Aorta (tissue), 5 donors: Measurements from ENCODE around the gene PAN3. TPM values are rescaled to one million over a fixed set of nuclear protein-coding genes. Genes with fewer than 3 reads are reported as not detected.

Source experiments
- ATAC-seq: fragments of 200-7000 bp; cut with Tn5 transposase; one replicate; pipeline ENCODE4 v1.9.1; 2022; ENCODE audit warnings: moderate library complexity; ENCODE audit not compliant: low FRiP score
- DNase-seq, 2 donors: peaks; one replicate each; pipeline ENCODE4 v3.0.0-alpha.2; 2020
- H3K27ac ChIP-seq, 2 donors: one replicate each; pipeline ENCODE4 v1.5.1; 2013; ENCODE audit warnings: low read length in 2 of 2, mild to moderate bottlenecking in 2 of 2, moderate library complexity in 2 of 2, control low read depth in 1 of 2, inconsistent platforms in 1 of 2, low read depth in 1 of 2
- H3K27me3 ChIP-seq, 2 donors: one replicate each; pipeline ENCODE4 v1.6.1; 2013; ENCODE audit warnings: control low read depth in 1 of 2, low read length in 1 of 2, mild to moderate bottlenecking in 1 of 2, moderate library complexity in 1 of 2; ENCODE audit not compliant: insufficient read depth in 2 of 2, control insufficient read depth in 1 of 2
- H3K36me3 ChIP-seq, 2 donors: one replicate each; pipeline ENCODE4 v1.6.1; 2013; ENCODE audit warnings: control low read depth in 1 of 2, low read length in 1 of 2, mild to moderate bottlenecking in 1 of 2; ENCODE audit not compliant: insufficient read depth in 2 of 2, control insufficient read depth in 1 of 2
- H3K4me1 ChIP-seq, 2 donors: one replicate each; pipeline ENCODE4 v1.6.1; 2013; ENCODE audit warnings: low read length in 2 of 2, control low read depth in 1 of 2, mild to moderate bottlenecking in 1 of 2, moderate library complexity in 1 of 2; ENCODE audit not compliant: insufficient read depth in 2 of 2, control insufficient read depth in 1 of 2
- H3K4me3 ChIP-seq, 2 donors: one replicate each; pipeline ENCODE4 v1.5.1; 2013; ENCODE audit warnings: low read length in 2 of 2, control low read depth in 1 of 2, mild to moderate bottlenecking in 1 of 2
- H3K9me3 ChIP-seq: one replicate; pipeline ENCODE4 v1.6.1; 2013; ENCODE audit warnings: mild to moderate bottlenecking, low read length; ENCODE audit not compliant: control insufficient read depth
- WGBS, 2 donors: extraction: QIAGEN DNeasy Blood & Tissue Kit; methylation state at CpG; one replicate each; pipeline ENCODE4 v1.1.7; 2013; 5-methylcytosine and 5-hydroxymethylcytosine counted together
- intact Hi-C, 2 donors: fragments of 100-400 bp; cut with DNase I; formaldehyde crosslinking; loops; one replicate each; pipeline versions ENCODE4 v1.14.2 to v1.15.0; 2022
- polyA plus RNA-seq, 2 donors: library from polyadenylated mRNA; stranded (reverse); fragments of 200-250 nt; gene quantifications; one replicate each; pipeline ENCODE4 v1.2.3, GENCODE V29; 2013
- total RNA-seq, 2 donors: library from RNA; stranded (reverse); fragmentation: NEBNext Ultra II Directional; extraction: Animal tissue kit (Norgen Biotek cat#: 25700); gene quantifications; one replicate each; pipeline ENCODE4 v1.2.1, GENCODE V29; 2021
- donor health status: healthy with polysubstance abuse.
- donor health status: Bipolar disorder and iron deficiency.
- donor health status: DM: no; HTN: no; CAD: no.
- donor health status: DM: no; HTN: no; CAD: no.
- donor health status: DM: yes; HTN: yes; CAD: no.

PAN3 gene
- total and polyA plus RNA-seq, 4 donors, result 4.0 to 49.2 (median 26.5) TPM

- no peaks in the 10 kb centered on the region for H3K4me1 ChIP-seq
- WGBS, 2 donors, result 93 to 96% methylated on average over 4 of the region's 4 CpGs
- no peak for ATAC-seq
- H3K9me3 ChIP-seq, result no peaks in the 10 kb centered on the region
- no peak for DNase-seq
- no peaks in the 10 kb centered on the region for H3K27me3 ChIP-seq
- intact Hi-C loops, result no loop called here
- H3K27ac ChIP-seq, result no peak overlapping the region
- H3K4me3 ChIP-seq, result no peak overlapping the region
- no peaks in the 10 kb centered on the region for H3K36me3 ChIP-seq
Observed at GRCh38 chr13:28220166-28220565, 81.8 kb downstream of the PAN3 start.

GRCh38 chr13:28229522-28230411 is 91.4 kb downstream of the PAN3 start:
- Histone ChIP-seq H3K4me3 (no peak overlapping the region), H3K27me3 (no peaks in the 10 kb centered on the region), H3K36me3 (no peaks in the 10 kb centered on the region), H3K9me3 (no peaks in the 10 kb centered on the region), H3K4me1 (no peaks in the 10 kb centered on the region), H3K27ac (no peak overlapping the region)
- 94 to 95% methylated on average over 4 of the region's 4 CpGs for WGBS, 2 donors
- ATAC-seq (no peak), DNase-seq (no peak)
- intact Hi-C loops, result no loop called here

- no peaks in the 10 kb centered on the region for H3K4me1 ChIP-seq
- H3K36me3 ChIP-seq, result no peaks in the 10 kb centered on the region
- H3K9me3 ChIP-seq, result no peaks in the 10 kb centered on the region
- no peak for DNase-seq
- no peak for ATAC-seq
- WGBS, 2 donors, result 96 to 98% methylated on average over 3 of the region's 3 CpGs
- no peak overlapping the region for H3K4me3 ChIP-seq
- H3K27me3 ChIP-seq, result no peaks in the 10 kb centered on the region
- intact Hi-C loops, result no loop called here
- no peak overlapping the region for H3K27ac ChIP-seq
Observed at GRCh38 chr13:28231642-28232041, 93.3 kb downstream of the PAN3 start.

GRCh38 chr13:28237944-28238343 is 99.6 kb downstream of the PAN3 start:
- Histone ChIP-seq H3K36me3 (peaks cover 0 to 2% of the 10 kb centered on the region in 2 donors), H3K27ac (no peak overlapping the region), H3K4me3 (no peak overlapping the region), H3K4me1 (no peaks in the 10 kb centered on the region), H3K9me3 (no peaks in the 10 kb centered on the region), H3K27me3 (no peaks in the 10 kb centered on the region)
- no peak for ATAC-seq
- no peak for DNase-seq
- WGBS, 2 donors, result 85 to 89% methylated on average over 2 of the region's 2 CpGs
- intact Hi-C loops, result no loop called here

- no peak for DNase-seq
- no peak overlapping the region for H3K27ac ChIP-seq
- peaks cover 0 to 2% of the 10 kb centered on the region in 2 donors for H3K36me3 ChIP-seq
- intact Hi-C loops, result no loop called here
- no peaks in the 10 kb centered on the region for H3K9me3 ChIP-seq
- H3K4me3 ChIP-seq, result no peak overlapping the region
- no peaks in the 10 kb centered on the region for H3K27me3 ChIP-seq
- no peaks in the 10 kb centered on the region for H3K4me1 ChIP-seq
- WGBS, 2 donors, result 22 to 33% methylated on average over 2 of the region's 2 CpGs
- ATAC-seq, result no peak
Observed at GRCh38 chr13:28239374-28239773, 101.0 kb downstream of the PAN3 start.

- Histone ChIP-seq H3K27me3 (no peaks in the 10 kb centered on the region), H3K27ac (no peak overlapping the region), H3K4me1 (no peaks in the 10 kb centered on the region), H3K36me3 (no peaks in the 10 kb centered on the region), H3K9me3 (no peaks in the 10 kb centered on the region), H3K4me3 (no peak overlapping the region)
- WGBS, 2 donors, result 93 to 96% methylated on average over 2 of the region's 2 CpGs
- DNase-seq, result no peak
- ATAC-seq, result no peak
- intact Hi-C loops, result no loop called here
Observed at GRCh38 chr13:28245465-28245864, 107.1 kb downstream of the PAN3 start.

- ATAC-seq, result no peak
- H3K4me3 ChIP-seq, result no peak overlapping the region
- H3K4me1 ChIP-seq, result peaks cover 0 to 3% of the 10 kb centered on the region in 2 donors
- intact Hi-C loops, result no loop called here
- H3K9me3 ChIP-seq, result no peaks in the 10 kb centered on the region
- peaks cover 0 to 2% of the 10 kb centered on the region in 2 donors for H3K36me3 ChIP-seq
- H3K27me3 ChIP-seq, result no peaks in the 10 kb centered on the region
- DNase-seq, result no peak
- no peak overlapping the region for H3K27ac ChIP-seq
- 94 to 96% methylated on average over 2 of the region's 2 CpGs for WGBS, 2 donors
Observed at GRCh38 chr13:28246891-28247290, 108.5 kb downstream of the PAN3 start.

GRCh38 chr13:28248080-28248479 is 109.7 kb downstream of the PAN3 start:
- intact Hi-C loops, result no loop called here
- 77% methylated on average over 1 of the region's 1 CpG for WGBS, 2 donors
- no peak for ATAC-seq

GRCh38 chr13:28250542-28250941 is 112.2 kb downstream of the PAN3 start:
- Histone ChIP-seq H3K27ac (no peak overlapping the region), H3K27me3 (no peaks in the 10 kb centered on the region), H3K9me3 (no peaks in the 10 kb centered on the region), H3K36me3 (peaks cover 0 to 2% of the 10 kb centered on the region in 2 donors), H3K4me1 (peaks cover 0 to 3% of the 10 kb centered on the region in 2 donors), H3K4me3 (no peak overlapping the region)
- DNase-seq, result no peak
- intact Hi-C loops, result no loop called here
- ATAC-seq, result no peak
- WGBS, 2 donors, result 66 to 69% methylated on average over 10 of the region's 10 CpGs

More at GRCh38 chr13:28248080-28248479, 109.7 kb downstream of the PAN3 start:
- Histone ChIP-seq H3K36me3 (peaks cover 0 to 2% of the 10 kb centered on the region in 2 donors), H3K4me1 (peaks cover 0 to 3% of the 10 kb centered on the region in 2 donors), H3K4me3 (no peak overlapping the region), H3K27ac (no peak overlapping the region), H3K27me3 (no peaks in the 10 kb centered on the region), H3K9me3 (no peaks in the 10 kb centered on the region)
- DNase-seq, result no peak
